ENCODE results near the gene BCL2L13.
"Not testable (repeated sequence)": the region's sequence is repeated elsewhere in the genome, so short reads cannot be mapped to it uniquely, and the experiment has no call there.

The BCL2L13 gene

GRCh38 chr22:17729561-17729960 is 91.0 kb downstream of the BCL2L13 start:
- DNase-seq, result no peak

GRCh38 chr22:17732251-17732854 is 93.8 kb downstream of the BCL2L13 start:
- DNase-seq, result no peak

- DNase-seq, result no peak
Observed at GRCh38 chr22:17733466-17733865, 94.9 kb downstream of the BCL2L13 start.

GRCh38 chr22:17734187-17734586 is 95.6 kb downstream of the BCL2L13 start:
- peak; percentile 79 for DNase-seq

GRCh38 chr22:17738386-17739128 is 100.0 kb downstream of the BCL2L13 start:
- DNase-seq, result no peak

GRCh38 chr22:17739196-17739975 is 100.8 kb downstream of the BCL2L13 start:
- no peak for DNase-seq

- no peak for DNase-seq
Observed at GRCh38 chr22:17741866-17742526, 103.4 kb downstream of the BCL2L13 start.

GRCh38 chr22:17742527-17742902 is 104.0 kb downstream of the BCL2L13 start:
- DNase-seq, result peak; percentile 80

GRCh38 chr22:17743661-17744411 is 105.3 kb downstream of the BCL2L13 start:
- DNase-seq, result no peak

GRCh38 chr22:17744430-17744829 is 105.9 kb downstream of the BCL2L13 start:
- DNase-seq, result no peak

GRCh38 chr22:17746916-17747315 is 108.4 kb downstream of the BCL2L13 start:
- DNase-seq, result no peak

GRCh38 chr22:17748555-17749353 is 110.2 kb downstream of the BCL2L13 start:
- no peak for DNase-seq

GRCh38 chr22:17749605-17750395 is 111.2 kb downstream of the BCL2L13 start:
- DNase-seq, result no peak

GRCh38 chr22:17751596-17751995 is 113.0 kb downstream of the BCL2L13 start:
- DNase-seq, result no peak

- DNase-seq, result peak; percentile 71
Observed at GRCh38 chr22:17753401-17753989, 114.9 kb downstream of the BCL2L13 start.

- DNase-seq, result peak; percentile 69
Observed at GRCh38 chr22:17754233-17754925, 115.8 kb downstream of the BCL2L13 start.

- no peak for DNase-seq
Observed at GRCh38 chr22:17761138-17761488, 122.6 kb downstream of the BCL2L13 start.

- DNase-seq, result peak; percentile 79
Observed at GRCh38 chr22:17763442-17763841, 124.9 kb downstream of the BCL2L13 start.

GRCh38 chr22:17764036-17764435 is 125.5 kb downstream of the BCL2L13 start:
- no peak for DNase-seq

- DNase-seq, result not testable (repeated sequence)
Observed at GRCh38 chr22:17764852-17765251, 126.3 kb downstream of the BCL2L13 start.

Measured in hematopoietic multipotent progenitor cell treated with erythropoietin and hydrocortisone succinate and interleukin-3 and kit ligand, for 4 days (in vitro differentiated cells).